Omental fat pad (tissue), 4 donors: ENCODE measurements around the gene SLC25A23. TPM values are rescaled to one million over a fixed set of nuclear protein-coding genes. Genes with fewer than 3 reads are reported as not detected.

ENCODE experiments used
- ATAC-seq: fragments of 150-250 bp; one replicate; pipeline ENCODE4 v1.9.1; 2016; ENCODE audit warnings: mild to moderate bottlenecking, moderate library complexity; ENCODE audit not compliant: low FRiP score
- DNase-seq: peaks from one replicate; pipeline ENCODE4 v3.0.0-alpha.2; 2019; ENCODE audit warnings: low spot score
- CTCF ChIP-seq, 3 donors: fragments of 450-650 bp; IDR thresholded peaks; one replicate each; pipeline ENCODE4 v1.5.1; 2016 to 2017; ENCODE audit warnings: antibody characterized with exemption in 3 of 3, mild to moderate bottlenecking in 3 of 3, moderate library complexity in 2 of 3
- total RNA-seq, 4 donors: library from RNA; depleted of rRNA; stranded (reverse); fragments of >200 nt; gene quantifications; one replicate each; pipeline ENCODE4 v1.1.0, GENCODE V29; 2016

The SLC25A23 gene
- total RNA-seq, 4 donors from 2014 or later = 24.6 to 28.7 (median 26.3) TPM

- ATAC-seq = no peak
- TF ChIP-seq CTCF (IDR thresholded peaks at IDR 0.05) = no peak
Measured at GRCh38 chr19:6414793-6415590, 44.6 kb downstream of the SLC25A23 start.

GRCh38 chr19:6413721-6414643 lies 45.6 kb downstream of the SLC25A23 start:
- DNase-seq (no peak), ATAC-seq (no peak)
- no peak for TF ChIP-seq CTCF (IDR thresholded peaks at IDR 0.05)

More at GRCh38 chr19:6414793-6415590, 44.6 kb downstream of the SLC25A23 start:
- no peak for DNase-seq

DNA sequence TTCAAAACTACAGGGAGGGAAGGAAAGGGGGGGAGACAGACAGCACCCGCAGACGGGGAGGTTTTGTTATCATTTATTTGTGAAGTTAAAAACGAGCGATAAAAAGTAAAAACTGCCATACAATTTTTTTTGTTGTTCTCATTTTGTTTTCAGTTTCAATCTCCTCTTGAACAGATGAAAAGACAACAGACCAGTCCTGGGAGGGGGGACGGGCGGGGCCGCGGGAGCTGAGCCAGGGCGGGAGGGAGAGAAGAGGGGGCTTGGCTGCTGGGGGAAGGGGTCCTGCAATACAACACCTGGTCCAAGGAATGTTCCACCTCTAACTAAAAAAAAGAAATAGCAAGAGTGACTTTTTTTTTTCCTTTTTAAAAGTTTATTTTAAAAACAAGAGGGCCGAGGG lies 46.3 kb downstream of the SLC25A23 start:
- ATAC-seq (no peak), DNase-seq (no peak)
- TF ChIP-seq CTCF (IDR thresholded peaks at IDR 0.05) = no peak

GRCh38 chr19:6412447-6413091 lies 47.0 kb downstream of the SLC25A23 start:
- DNase-seq (no peak), ATAC-seq (peak; percentile 25)
- TF ChIP-seq CTCF (IDR thresholded peaks at IDR 0.05) = no peak

DNA sequence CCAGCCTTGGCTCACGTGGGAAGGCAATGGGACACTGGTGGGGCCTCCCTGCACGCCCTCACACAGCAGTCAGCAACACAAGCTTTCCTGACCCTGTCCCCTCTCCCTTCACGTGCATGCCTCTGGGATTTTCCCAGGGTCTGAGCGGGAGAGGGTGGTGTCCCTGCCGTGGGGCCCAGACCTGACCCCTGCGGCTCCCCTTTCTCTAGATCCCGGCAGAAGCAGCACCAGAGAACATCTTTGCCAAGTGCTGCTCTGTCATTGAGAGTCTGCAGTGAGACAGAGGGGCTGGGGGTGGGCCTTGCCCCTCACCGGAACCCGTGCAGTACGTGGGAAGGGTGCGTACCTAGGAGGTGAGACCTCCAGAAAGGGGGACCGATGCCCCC lies 47.5 kb downstream of the SLC25A23 start:
- no peak for TF ChIP-seq CTCF (IDR thresholded peaks at IDR 0.05)
- DNase-seq = no peak
- ATAC-seq = no peak

GRCh38 chr19:6409346-6409745 lies 50.2 kb downstream of the SLC25A23 start:
- ATAC-seq (no peak), DNase-seq (no peak)
- no peak for TF ChIP-seq CTCF (IDR thresholded peaks at IDR 0.05)
